DOHH2 (cell line): ENCODE results near the gene GPX4.

Experiments used
- CTCF ChIP-seq: fragments of 200-600 bp; sonication (generic); IDR thresholded peaks from one replicate; pipeline ENCODE4 v1.5.1; 2014; ENCODE audit warnings: antibody characterized with exemption, mild to moderate bottlenecking, low read depth, low read length; ENCODE audit not compliant: poor library complexity, severe bottlenecking
- EZH2phosphoT487 ChIP-seq: fragments of 200-600 bp; sonication (generic); IDR thresholded peaks from 2 replicates; pipeline ENCODE4 v1.6.1; 2017; ENCODE audit warnings: borderline replicate concordance, mild to moderate bottlenecking, antibody characterized with exemption, low read length, moderate library complexity, mixed read lengths

- TF ChIP-seq EZH2phosphoT487 = no peak
- no peak for TF ChIP-seq CTCF
Measured at GRCh38 chr19:1086613-1087012, 17.2 kb upstream of the GPX4 start.
